ENCODE data around the gene ARMC10.

Gene ARMC10

DNA sequence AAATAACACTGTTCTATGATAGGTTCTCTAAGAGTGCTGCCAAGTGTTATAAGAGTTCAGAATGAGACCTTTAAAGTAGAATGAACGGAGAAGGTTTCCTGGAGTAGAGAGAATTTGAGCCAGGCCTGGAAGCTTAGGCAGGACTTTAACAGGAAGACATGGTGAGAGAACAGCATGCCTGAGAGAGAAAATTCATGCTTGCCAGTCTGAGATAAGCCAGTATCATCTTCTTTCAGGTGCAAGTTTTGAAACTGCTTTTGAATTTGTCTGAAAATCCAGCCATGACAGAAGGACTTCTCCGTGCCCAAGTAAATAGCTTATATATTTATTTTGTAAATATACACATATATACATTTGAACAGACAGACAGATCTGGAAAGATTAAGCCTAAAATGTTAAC, 22.1 kb downstream of the ARMC10 start:
- TF ChIP-seq CEBPB (IDR thresholded peaks at IDR 0.05) (no peak), TCF12 (IDR thresholded peaks at IDR 0.05; ENCODE audit: low read depth) (no peak), EGR1 (IDR thresholded peaks at IDR 0.05) (no peak), CREB1 (IDR thresholded peaks at IDR 0.05; ENCODE audit: low read depth) (no peak), TAF1 (IDR thresholded peaks at IDR 0.05; ENCODE audit: low read depth) (no peak), FOXM1 (IDR thresholded peaks at IDR 0.05; ENCODE audit: borderline replicate concordance, low read depth) (no peak), USF1 (IDR thresholded peaks at IDR 0.05) (no peak), EP300 (IDR thresholded peaks at IDR 0.05; ENCODE audit: borderline replicate concordance) (no peak), YY1 (IDR thresholded peaks at IDR 0.05; ENCODE audit: low read depth) (no peak), ZBTB7A (IDR thresholded peaks at IDR 0.05; ENCODE audit: low read depth) (no peak), NFIC (IDR thresholded peaks at IDR 0.05) (no peak), TEAD4 (IDR thresholded peaks at IDR 0.05) (no peak), RAD21 (IDR thresholded peaks at IDR 0.05; ENCODE audit: low read depth) (no peak)
- TF ChIP-seq, protein P1, sequence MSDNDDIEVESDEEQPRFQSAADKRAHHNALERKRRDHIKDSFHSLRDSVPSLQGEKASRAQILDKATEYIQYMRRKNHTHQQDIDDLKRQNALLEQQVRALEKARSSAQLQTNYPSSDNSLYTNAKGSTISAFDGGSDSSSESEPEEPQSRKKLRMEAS (IDR thresholded peaks at IDR 0.05) = no peak
- TF ChIP-seq, protein P2, sequence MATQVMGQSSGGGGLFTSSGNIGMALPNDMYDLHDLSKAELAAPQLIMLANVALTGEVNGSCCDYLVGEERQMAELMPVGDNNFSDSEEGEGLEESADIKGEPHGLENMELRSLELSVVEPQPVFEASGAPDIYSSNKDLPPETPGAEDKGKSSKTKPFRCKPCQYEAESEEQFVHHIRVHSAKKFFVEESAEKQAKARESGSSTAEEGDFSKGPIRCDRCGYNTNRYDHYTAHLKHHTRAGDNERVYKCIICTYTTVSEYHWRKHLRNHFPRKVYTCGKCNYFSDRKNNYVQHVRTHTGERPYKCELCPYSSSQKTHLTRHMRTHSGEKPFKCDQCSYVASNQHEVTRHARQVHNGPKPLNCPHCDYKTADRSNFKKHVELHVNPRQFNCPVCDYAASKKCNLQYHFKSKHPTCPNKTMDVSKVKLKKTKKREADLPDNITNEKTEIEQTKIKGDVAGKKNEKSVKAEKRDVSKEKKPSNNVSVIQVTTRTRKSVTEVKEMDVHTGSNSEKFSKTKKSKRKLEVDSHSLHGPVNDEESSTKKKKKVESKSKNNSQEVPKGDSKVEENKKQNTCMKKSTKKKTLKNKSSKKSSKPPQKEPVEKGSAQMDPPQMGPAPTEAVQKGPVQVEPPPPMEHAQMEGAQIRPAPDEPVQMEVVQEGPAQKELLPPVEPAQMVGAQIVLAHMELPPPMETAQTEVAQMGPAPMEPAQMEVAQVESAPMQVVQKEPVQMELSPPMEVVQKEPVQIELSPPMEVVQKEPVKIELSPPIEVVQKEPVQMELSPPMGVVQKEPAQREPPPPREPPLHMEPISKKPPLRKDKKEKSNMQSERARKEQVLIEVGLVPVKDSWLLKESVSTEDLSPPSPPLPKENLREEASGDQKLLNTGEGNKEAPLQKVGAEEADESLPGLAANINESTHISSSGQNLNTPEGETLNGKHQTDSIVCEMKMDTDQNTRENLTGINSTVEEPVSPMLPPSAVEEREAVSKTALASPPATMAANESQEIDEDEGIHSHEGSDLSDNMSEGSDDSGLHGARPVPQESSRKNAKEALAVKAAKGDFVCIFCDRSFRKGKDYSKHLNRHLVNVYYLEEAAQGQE (IDR thresholded peaks at IDR 0.05; ENCODE audit: low read depth) = no peak

DNA sequence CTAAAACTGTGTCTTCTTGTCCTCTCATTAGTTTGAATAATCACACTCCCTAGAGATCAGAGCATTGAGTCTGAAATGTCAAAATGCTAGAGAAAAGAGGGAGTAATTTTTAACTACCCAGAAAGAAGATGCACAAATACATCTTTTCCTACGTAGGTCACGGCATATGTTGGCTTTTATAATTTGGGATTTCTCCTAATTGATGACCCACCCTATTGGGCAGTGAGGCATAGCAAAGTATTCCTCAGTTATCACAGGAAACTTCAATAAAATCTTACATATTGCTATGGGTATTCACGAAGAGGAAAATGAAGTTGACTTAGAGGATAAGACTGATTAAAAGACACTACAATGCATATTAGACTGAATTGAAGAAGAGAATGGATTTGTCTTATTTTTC, 25.4 kb downstream of the ARMC10 start:
- TF ChIP-seq CREB1 (IDR thresholded peaks at IDR 0.05; ENCODE audit: low read depth) = no peak

DNA sequence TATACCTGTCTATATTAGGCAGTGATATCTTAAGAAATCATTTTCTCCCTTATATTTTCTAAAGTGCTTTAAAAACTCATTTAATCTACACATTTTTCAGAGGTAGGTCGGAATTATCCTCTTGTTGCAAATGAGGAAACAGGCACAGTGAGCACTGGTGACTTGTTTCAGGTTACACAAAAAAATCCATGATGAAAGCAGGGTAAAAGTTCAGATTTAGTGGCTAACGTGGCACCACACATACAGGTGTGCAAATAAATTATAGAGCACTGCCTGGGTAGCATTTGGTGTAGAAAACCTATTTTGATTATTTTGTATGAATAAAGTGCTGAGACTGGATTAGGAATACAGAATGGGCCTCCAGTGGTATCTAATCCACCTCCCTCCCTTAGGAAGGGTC, 26.6 kb downstream of the ARMC10 start:
- TF ChIP-seq USF1 (IDR thresholded peaks at IDR 0.05) (no peak), RAD21 (IDR thresholded peaks at IDR 0.05; ENCODE audit: low read depth) (no peak), CREB1 (IDR thresholded peaks at IDR 0.05; ENCODE audit: low read depth) (no peak), YY1 (IDR thresholded peaks at IDR 0.05; ENCODE audit: low read depth) (no peak), TEAD4 (IDR thresholded peaks at IDR 0.05) (no peak), EP300 (IDR thresholded peaks at IDR 0.05; ENCODE audit: borderline replicate concordance) (no peak), TAF1 (IDR thresholded peaks at IDR 0.05; ENCODE audit: low read depth) (no peak), ZBTB7A (IDR thresholded peaks at IDR 0.05; ENCODE audit: low read depth) (no peak), TCF12 (IDR thresholded peaks at IDR 0.05; ENCODE audit: low read depth) (no peak), CEBPB (IDR thresholded peaks at IDR 0.05) (no peak), NFIC (IDR thresholded peaks at IDR 0.05) (no peak), FOXM1 (IDR thresholded peaks at IDR 0.05; ENCODE audit: borderline replicate concordance, low read depth) (no peak), EGR1 (IDR thresholded peaks at IDR 0.05) (no peak)
- TF ChIP-seq, protein P2 (IDR thresholded peaks at IDR 0.05; ENCODE audit: low read depth) = no peak
- TF ChIP-seq, protein P1 (IDR thresholded peaks at IDR 0.05) = no peak

DNA sequence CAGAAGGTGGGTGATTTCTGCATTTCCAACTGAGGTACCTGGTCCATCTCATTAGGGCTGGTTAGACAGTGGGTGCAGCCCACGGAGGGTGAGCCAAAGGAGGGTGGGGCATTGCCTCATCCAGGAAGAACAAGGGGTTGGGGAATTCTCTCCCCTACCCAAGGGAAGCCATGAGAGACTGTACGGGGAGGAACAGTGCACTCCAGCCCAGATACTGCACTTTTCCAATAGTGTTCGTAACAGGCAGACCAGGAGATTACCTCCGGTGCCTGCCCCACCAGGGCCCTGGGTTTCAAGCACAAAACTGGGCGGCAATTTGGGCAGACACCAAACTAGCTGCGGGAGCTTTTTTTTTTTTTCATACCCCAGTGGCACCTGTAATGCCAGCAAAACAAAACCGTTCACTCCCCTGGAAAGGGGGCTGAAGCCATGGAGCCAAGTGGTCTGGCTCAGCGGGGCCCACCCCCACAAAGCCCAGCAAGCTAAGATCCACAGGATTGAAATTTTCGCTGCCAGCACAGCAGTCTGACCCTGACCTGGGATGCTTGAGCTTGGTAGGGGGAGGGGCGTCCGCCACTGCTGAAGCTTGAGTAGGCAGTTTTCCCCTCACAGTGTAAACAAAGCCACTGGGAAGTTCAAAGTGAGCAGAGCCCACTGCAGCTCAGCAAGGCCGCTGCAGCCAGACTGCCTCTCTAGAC, 31.2 kb downstream of the ARMC10 start:
- TF ChIP-seq NFIC (IDR thresholded peaks at IDR 0.05) (no peak), CEBPB (IDR thresholded peaks at IDR 0.05) (no peak), YY1 (IDR thresholded peaks at IDR 0.05; ENCODE audit: low read depth) (no peak), EP300 (IDR thresholded peaks at IDR 0.05; ENCODE audit: borderline replicate concordance) (no peak), RAD21 (IDR thresholded peaks at IDR 0.05; ENCODE audit: low read depth) (no peak), EGR1 (IDR thresholded peaks at IDR 0.05) (no peak), CREB1 (IDR thresholded peaks at IDR 0.05; ENCODE audit: low read depth) (no peak), TEAD4 (IDR thresholded peaks at IDR 0.05) (no peak), TCF12 (IDR thresholded peaks at IDR 0.05; ENCODE audit: low read depth) (no peak)
- TF ChIP-seq, protein P1 (IDR thresholded peaks at IDR 0.05) = no peak

DNA sequence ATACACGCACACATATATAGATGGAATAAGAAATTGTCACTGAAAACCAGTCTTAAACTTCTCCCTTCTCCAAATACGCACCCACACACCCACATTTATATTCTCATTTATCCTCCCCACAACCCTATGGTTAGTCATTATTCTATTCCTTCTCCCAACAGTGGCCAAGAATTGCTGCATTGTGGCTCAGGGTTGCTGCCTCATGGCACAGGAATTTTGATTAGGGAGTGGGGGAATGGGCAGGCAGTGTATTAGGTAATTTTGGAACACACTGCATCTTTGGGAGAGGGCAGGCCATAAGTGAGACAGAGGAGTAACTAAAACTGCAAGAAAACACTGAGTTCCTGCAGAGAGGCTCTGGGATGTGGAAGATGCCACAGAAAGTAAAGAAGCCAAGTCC, 38.2 kb downstream of the ARMC10 start:
- TF ChIP-seq ZBTB7A (IDR thresholded peaks at IDR 0.05; ENCODE audit: low read depth) = no peak
- TF ChIP-seq RAD21 (IDR thresholded peaks at IDR 0.05; ENCODE audit: low read depth) = no peak
- peak; percentile 49; the same call in 1 of the 2 replicates for TF ChIP-seq NFIC (IDR thresholded peaks at IDR 0.05)
- TF ChIP-seq TAF1 (IDR thresholded peaks at IDR 0.05; ENCODE audit: low read depth) = no peak
- TF ChIP-seq USF1 (IDR thresholded peaks at IDR 0.05) = no peak
- no peak for TF ChIP-seq FOXM1 (IDR thresholded peaks at IDR 0.05; ENCODE audit: borderline replicate concordance, low read depth)
- TF ChIP-seq, protein P1 (IDR thresholded peaks at IDR 0.05) = 0 out of 2 replicates have a peak, but pooled peaks have one; percentile 27
- peak; percentile 58; the same call in 1 of the 2 replicates for TF ChIP-seq EP300 (IDR thresholded peaks at IDR 0.05; ENCODE audit: borderline replicate concordance)
- TF ChIP-seq TEAD4 (IDR thresholded peaks at IDR 0.05) = peak; percentile 94
- TF ChIP-seq TCF12 (IDR thresholded peaks at IDR 0.05; ENCODE audit: low read depth) = peak; percentile 37; the same call in 1 of the 2 replicates
- no peak for TF ChIP-seq CREB1 (IDR thresholded peaks at IDR 0.05; ENCODE audit: low read depth)
- no peak for TF ChIP-seq EGR1 (IDR thresholded peaks at IDR 0.05)
- TF ChIP-seq, protein P2 (IDR thresholded peaks at IDR 0.05; ENCODE audit: low read depth) = no peak
- peak; percentile 77 for TF ChIP-seq CEBPB (IDR thresholded peaks at IDR 0.05)
- TF ChIP-seq YY1 (IDR thresholded peaks at IDR 0.05; ENCODE audit: low read depth) = peak; percentile 28; the same call in 1 of the 2 replicates

All from Ishikawa (cell line).